NCI-H2081 (cell line): ENCODE results near the gene LASP1NB.
"Not testable (repeated sequence)": the region's sequence is repeated elsewhere in the genome, so short reads cannot be mapped to it uniquely, and the experiment has no call there.

ENCODE experiments used
- DNase-seq, 2 experiments: peaks; one replicate each; lab custom pipeline; 2025; lab: John Stamatoyannopoulos, UW

Gene LASP1NB

DNA sequence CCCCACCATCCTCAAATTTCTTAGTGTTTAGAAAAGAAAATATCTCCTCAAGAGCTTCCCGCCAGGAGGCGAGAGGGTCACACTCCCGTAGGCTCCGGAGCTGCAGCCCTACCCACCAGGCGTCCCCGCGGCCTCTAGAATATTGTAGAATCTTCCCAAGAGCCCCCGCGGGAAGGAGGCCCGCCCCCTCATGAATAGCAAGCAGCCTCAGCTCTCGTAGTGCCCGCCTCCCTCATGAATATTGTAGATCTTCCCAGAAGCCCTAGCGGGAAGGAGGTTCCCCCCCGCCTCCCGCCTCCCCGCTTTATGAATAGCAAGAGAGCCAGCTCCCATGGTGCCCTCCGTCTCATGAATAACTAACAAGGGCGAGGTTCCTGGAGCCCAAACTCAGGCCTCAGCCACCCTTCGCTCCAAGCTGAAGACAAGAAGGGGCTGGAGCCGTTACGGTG lies 41.9 kb downstream of the LASP1NB start, which contains the start of gene FBXO47:
Gene FBXO47 (minus strand): TSS at position 114 of the 449 bp plus-strand sequence. CDS start 4,378 bp downstream, outside the sequence.
- peak; percentile 25 to 46 for DNase-seq

DNA sequence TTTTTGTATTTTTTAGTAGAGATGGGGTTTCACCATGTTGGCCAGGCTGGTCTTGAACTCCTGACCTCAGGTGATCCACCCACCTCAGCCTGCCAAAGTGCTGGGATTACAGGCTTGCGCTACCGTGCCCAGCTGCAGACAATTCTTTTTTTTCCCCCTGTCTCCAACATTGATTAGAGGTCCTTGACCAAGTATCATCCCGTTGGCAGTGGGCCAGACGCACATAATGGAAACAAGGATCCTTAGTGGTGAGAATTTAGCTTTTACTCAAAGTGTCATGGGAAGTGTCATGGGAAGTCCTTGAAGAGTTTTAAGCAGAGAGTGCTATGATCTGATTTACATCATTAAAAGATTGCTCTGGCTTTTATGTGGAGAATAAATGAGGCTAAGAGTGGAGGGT lies 43.9 kb downstream of the LASP1NB start:
- DNase-seq, result no peak

DNA sequence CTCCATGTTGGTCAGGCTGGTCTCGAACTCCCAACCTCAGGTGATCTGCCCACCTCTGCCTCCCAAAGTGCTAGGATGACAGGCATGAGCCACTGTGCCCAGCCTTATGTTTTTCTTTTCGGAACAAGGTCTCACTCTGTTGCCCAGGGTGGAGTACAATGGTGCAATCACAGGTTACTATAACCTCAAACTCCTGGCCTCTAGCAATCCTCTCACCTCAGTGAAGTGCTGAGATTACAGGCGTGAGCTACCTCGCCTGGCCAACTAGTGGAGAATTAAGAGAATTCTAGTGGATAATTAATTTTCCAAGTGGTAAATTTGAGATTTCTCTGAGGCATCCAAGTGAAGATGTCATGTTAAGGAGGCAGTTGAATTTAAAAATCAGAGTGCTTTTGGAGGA lies 44.7 kb downstream of the LASP1NB start:
- no peak for DNase-seq

DNA sequence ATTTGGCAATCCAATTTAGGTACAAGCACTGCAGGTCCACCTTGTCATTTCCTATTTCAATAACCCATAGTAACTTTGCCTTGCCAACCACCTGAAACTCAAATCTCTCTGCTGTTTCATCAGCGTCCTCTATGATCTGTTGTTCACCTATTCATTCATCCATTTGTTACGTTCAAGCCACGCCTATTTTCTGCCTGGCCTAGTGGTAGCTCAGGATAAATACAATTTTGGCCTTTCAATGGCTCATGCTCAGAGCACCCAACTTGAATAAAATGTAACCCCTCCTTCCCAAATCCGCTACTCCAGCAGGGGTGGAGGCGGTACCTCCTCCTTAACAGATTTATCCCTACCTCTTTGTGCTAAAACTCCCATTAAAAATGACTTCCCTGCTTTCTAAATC lies 45.4 kb downstream of the LASP1NB start:
- DNase-seq, result no peak

DNA sequence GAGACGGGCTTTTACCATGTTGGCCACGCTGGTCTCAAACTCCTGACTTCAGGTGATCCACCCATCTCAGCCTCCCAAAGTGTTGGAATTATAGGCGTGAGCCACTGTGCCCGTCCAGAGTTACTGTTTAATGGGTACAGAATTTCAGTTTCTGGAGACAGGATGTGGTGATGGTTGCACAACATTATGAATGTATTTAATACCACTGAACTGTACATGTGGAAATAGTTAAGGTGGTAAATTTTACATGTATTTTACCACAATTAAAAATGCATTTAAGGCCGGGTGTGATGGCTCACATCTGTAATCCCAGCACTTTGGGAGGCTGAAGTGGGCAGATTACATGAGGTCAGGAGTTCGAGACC lies 50.8 kb downstream of the LASP1NB start:
- DNase-seq, result not testable (repeated sequence)

DNA sequence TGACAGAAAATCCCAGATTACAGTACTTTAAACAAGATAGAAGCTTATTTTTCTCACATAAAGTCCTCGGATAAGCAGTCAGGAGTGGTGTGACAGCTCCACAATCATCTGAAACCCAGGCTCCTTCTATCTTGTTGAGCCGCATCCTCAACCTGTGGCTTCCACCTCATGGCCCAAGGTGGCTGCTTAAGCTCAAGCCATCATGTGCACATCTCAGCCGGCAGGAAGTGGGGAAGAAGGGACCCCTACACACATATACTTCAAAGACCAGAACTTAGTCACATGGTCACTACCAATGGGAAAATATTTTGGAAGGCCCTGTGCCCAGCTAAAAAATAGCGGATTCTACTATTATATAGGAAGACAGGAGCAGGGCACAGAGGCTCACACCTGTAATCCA lies 52.8 kb downstream of the LASP1NB start:
- DNase-seq, result no peak
